Effector CD8-positive, alpha-beta T cell (primary cell): ENCODE data around the gene GTPBP4.
"Not testable (repeated sequence)": the region's sequence is repeated elsewhere in the genome, so short reads cannot be mapped to it uniquely, and the experiment has no call there.

ENCODE experiments used
- DNase-seq: peaks from one replicate; lab custom pipeline; 2025; lab: John Stamatoyannopoulos, UW

The GTPBP4 gene

GRCh38 chr10:988667-989545 lies 672 bp downstream of the GTPBP4 start:
- DNase-seq = no peak

GRCh38 chr10:990808-991207 lies 2.6 kb downstream of the GTPBP4 start:
- no peak for DNase-seq

- no peak for DNase-seq
These were observed 4.2 kb downstream of the GTPBP4 start for GRCh38 chr10:992467-992866.

- DNase-seq = no peak
These were observed 4.6 kb downstream of the GTPBP4 start for GRCh38 chr10:992871-993270.

GRCh38 chr10:994836-995558 lies 6.8 kb downstream of the GTPBP4 start:
- DNase-seq = no peak

GRCh38 chr10:995559-995926 lies 7.3 kb downstream of the GTPBP4 start:
- no peak for DNase-seq

GRCh38 chr10:996031-996430 lies 7.8 kb downstream of the GTPBP4 start:
- no peak for DNase-seq

- no peak for DNase-seq
These were observed 9.2 kb downstream of the GTPBP4 start for GRCh38 chr10:997266-998022.

GRCh38 chr10:1002425-1003006 lies 14.3 kb downstream of the GTPBP4 start:
- DNase-seq = no peak

- DNase-seq = no peak
These were observed 15.8 kb downstream of the GTPBP4 start for GRCh38 chr10:1003884-1004670.

- no peak for DNase-seq
These were observed 18.3 kb downstream of the GTPBP4 start for GRCh38 chr10:1006573-1006972.

- DNase-seq = no peak
These were observed 19.3 kb downstream of the GTPBP4 start for GRCh38 chr10:1007583-1007982.

GRCh38 chr10:1009071-1009494 lies 20.8 kb downstream of the GTPBP4 start:
- no peak for DNase-seq

- not testable (repeated sequence) for DNase-seq
These were observed 21.7 kb downstream of the GTPBP4 start for GRCh38 chr10:1009947-1010346.

- DNase-seq = no peak
These were observed 22.5 kb downstream of the GTPBP4 start for GRCh38 chr10:1010703-1011102.

GRCh38 chr10:1011696-1012095 lies 23.5 kb downstream of the GTPBP4 start:
- no peak for DNase-seq

GRCh38 chr10:1015688-1016087 lies 27.5 kb downstream of the GTPBP4 start:
- no peak for DNase-seq

GRCh38 chr10:1019362-1019761 lies 31.1 kb downstream of the GTPBP4 start:
- no peak for DNase-seq

- no peak for DNase-seq
These were observed 32.2 kb downstream of the GTPBP4 start for GRCh38 chr10:1020460-1020859.

GRCh38 chr10:1020958-1021357 lies 32.7 kb downstream of the GTPBP4 start:
- DNase-seq = no peak

- no peak for DNase-seq
These were observed 34.2 kb downstream of the GTPBP4 start for GRCh38 chr10:1022413-1022812.
